ENCODE results near the gene CHST3.
"Not testable (repeated sequence)": the region's sequence is repeated elsewhere in the genome, so short reads cannot be mapped to it uniquely, and the experiment has no call there.

Gene CHST3

DNA sequence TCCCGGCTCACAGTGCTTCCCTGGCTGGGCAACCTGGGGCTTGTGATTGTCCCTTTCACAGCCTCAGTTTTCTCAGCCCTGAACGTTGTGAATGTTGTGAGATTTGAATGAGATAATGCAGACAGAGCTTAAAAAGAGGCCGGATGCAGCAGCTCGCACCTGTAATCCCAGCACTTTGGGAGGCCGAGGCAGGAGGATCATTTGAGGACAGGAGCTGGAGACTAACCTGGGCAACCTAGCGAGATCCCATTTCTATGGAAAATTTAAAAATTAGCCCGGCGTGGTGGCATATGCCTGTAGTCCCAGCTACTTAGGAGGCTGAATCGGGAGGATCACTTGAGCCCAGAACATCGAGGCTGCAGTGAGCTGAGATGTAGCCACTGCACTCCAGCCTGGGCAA lies 67.5 kb downstream of the CHST3 start:
- no peaks in the 10 kb centered on the region for H3K9me2 ChIP-seq (replicated peaks; ENCODE audit: insufficient read depth, low read length)
- no peak for TF ChIP-seq EZH2phosphoT487 (conservative IDR thresholded peaks at IDR 0.05; ENCODE audit: low read length)
- TF ChIP-seq, protein P1, sequence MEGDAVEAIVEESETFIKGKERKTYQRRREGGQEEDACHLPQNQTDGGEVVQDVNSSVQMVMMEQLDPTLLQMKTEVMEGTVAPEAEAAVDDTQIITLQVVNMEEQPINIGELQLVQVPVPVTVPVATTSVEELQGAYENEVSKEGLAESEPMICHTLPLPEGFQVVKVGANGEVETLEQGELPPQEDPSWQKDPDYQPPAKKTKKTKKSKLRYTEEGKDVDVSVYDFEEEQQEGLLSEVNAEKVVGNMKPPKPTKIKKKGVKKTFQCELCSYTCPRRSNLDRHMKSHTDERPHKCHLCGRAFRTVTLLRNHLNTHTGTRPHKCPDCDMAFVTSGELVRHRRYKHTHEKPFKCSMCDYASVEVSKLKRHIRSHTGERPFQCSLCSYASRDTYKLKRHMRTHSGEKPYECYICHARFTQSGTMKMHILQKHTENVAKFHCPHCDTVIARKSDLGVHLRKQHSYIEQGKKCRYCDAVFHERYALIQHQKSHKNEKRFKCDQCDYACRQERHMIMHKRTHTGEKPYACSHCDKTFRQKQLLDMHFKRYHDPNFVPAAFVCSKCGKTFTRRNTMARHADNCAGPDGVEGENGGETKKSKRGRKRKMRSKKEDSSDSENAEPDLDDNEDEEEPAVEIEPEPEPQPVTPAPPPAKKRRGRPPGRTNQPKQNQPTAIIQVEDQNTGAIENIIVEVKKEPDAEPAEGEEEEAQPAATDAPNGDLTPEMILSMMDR (IDR thresholded peaks at IDR 0.05; ENCODE audit: insufficient read depth, low read length, poor library complexity, severe bottlenecking) = no peak
- no peaks in the 10 kb centered on the region for H3K79me2 ChIP-seq (ENCODE audit: insufficient read depth, low read length)
- no peaks in the 10 kb centered on the region for H3K27me3 ChIP-seq (ENCODE audit: low read length)
- no peak overlapping the region for H3K4me2 ChIP-seq (ENCODE audit: low read depth, low read length, poor library complexity, severe bottlenecking)
- H2AFZ ChIP-seq (ENCODE audit: low read depth, low read length, severe bottlenecking) = no peak overlapping the region
- H3K27ac ChIP-seq (ENCODE audit: low read depth, low read length) = no peak overlapping the region
- no peaks in the 10 kb centered on the region for H3F3A ChIP-seq (ENCODE audit: insufficient read depth)
- no peak overlapping the region for H3K4me3 ChIP-seq (ENCODE audit: insufficient read depth, low read length, poor library complexity, severe bottlenecking)
- no peaks in the 10 kb centered on the region for H4K20me1 ChIP-seq (ENCODE audit: low read depth, low read length)
- H3K9ac ChIP-seq (ENCODE audit: low read length) = no peak overlapping the region
- H3K36me3 ChIP-seq (ENCODE audit: low read length) = no peaks in the 10 kb centered on the region
- H3K9me3 ChIP-seq (ENCODE audit: insufficient read depth, low read length) = no peaks in the 10 kb centered on the region

DNA sequence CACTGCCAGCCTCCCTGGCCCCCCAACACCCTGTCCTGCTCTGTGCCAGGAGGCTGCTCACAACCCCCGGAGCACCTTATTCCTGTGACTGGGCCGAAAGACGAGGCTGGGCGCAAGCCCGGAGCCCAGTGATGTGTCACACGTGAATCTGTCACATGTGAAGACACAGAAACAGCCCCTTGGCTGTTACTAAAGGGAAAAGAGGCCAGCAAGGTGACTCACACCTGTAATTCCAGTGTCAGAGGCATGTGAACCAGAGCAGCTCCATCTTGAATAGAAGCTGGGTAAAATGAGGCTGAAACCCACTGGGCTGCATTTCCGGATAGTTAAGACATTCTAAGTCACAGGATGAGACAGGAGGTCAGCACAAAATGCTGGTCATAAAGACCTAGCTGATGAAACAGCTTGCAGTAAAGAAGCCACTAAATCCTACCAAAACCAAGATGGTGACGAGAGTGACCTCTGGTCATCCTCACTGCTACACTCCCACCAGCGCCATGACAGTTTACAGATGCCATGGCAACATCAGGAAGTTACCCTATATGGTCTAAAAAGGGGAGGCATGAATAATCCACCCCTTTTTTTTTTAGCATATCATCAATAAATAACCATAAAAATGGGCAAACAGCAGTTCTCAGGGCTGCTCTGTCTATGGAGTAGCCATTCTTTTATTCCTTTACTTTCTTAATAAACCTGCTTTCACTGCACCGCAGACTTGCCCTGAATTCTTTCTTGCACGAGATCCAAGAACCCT lies 68.4 kb downstream of the CHST3 start:
- not testable (repeated sequence) for H3K4me2 ChIP-seq (ENCODE audit: low read depth, low read length, poor library complexity, severe bottlenecking); H3K9ac ChIP-seq (ENCODE audit: low read length); H3K27me3 ChIP-seq (ENCODE audit: low read length); H3K9me2 ChIP-seq (replicated peaks; ENCODE audit: insufficient read depth, low read length); H2AFZ ChIP-seq (ENCODE audit: low read depth, low read length, severe bottlenecking); H3K9me3 ChIP-seq (ENCODE audit: insufficient read depth, low read length); H3K79me2 ChIP-seq (ENCODE audit: insufficient read depth, low read length); H4K20me1 ChIP-seq (ENCODE audit: low read depth, low read length); H3K36me3 ChIP-seq (ENCODE audit: low read length); H3K27ac ChIP-seq (ENCODE audit: low read depth, low read length); H3F3A ChIP-seq (ENCODE audit: insufficient read depth); H3K4me3 ChIP-seq (ENCODE audit: insufficient read depth, low read length, poor library complexity, severe bottlenecking)

DNA sequence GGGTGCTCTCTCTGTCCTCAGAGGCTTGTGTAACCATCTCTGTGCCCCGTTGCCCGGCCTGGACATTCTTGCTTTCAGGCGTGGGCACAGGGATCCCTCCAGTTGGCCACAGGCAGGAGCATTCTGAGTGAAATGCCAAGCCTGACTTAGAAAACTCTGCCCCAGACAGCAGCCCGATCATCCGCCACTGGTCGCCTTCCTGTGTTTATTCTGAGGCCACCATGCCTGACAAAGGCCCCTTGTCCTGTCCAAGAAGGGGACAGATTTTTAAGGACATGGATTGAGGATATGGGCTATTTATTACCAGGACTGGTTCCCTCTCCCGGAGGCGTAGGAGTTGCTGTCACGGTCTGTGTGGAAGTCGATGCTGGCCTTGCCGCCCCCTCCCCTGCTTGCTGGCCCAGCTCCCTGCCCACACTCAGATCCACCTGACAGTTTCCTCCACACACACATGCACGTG lies 69.9 kb downstream of the CHST3 start:
- H3K4me3 ChIP-seq (ENCODE audit: insufficient read depth, low read length, poor library complexity, severe bottlenecking) = no peak overlapping the region
- no peaks in the 10 kb centered on the region for H3K36me3 ChIP-seq (ENCODE audit: low read length)
- H2AFZ ChIP-seq (ENCODE audit: low read depth, low read length, severe bottlenecking) = no peak overlapping the region
- H3K9me3 ChIP-seq (ENCODE audit: insufficient read depth, low read length) = no peaks in the 10 kb centered on the region
- no peak overlapping the region for H3K4me2 ChIP-seq (ENCODE audit: low read depth, low read length, poor library complexity, severe bottlenecking)
- no peak overlapping the region for H3K27ac ChIP-seq (ENCODE audit: low read depth, low read length)
- H3K9me2 ChIP-seq (replicated peaks; ENCODE audit: insufficient read depth, low read length) = no peaks in the 10 kb centered on the region
- no peak overlapping the region for H3K9ac ChIP-seq (ENCODE audit: low read length)
- H3K79me2 ChIP-seq (ENCODE audit: insufficient read depth, low read length) = no peaks in the 10 kb centered on the region
- no peaks in the 10 kb centered on the region for H3K27me3 ChIP-seq (ENCODE audit: low read length)
- H4K20me1 ChIP-seq (ENCODE audit: low read depth, low read length) = no peaks in the 10 kb centered on the region
- no peaks in the 10 kb centered on the region for H3F3A ChIP-seq (ENCODE audit: insufficient read depth)
- TF ChIP-seq, protein P1 (IDR thresholded peaks at IDR 0.05; ENCODE audit: insufficient read depth, low read length, poor library complexity, severe bottlenecking) = no peak
- no peak for TF ChIP-seq EZH2phosphoT487 (conservative IDR thresholded peaks at IDR 0.05; ENCODE audit: low read length)

DNA sequence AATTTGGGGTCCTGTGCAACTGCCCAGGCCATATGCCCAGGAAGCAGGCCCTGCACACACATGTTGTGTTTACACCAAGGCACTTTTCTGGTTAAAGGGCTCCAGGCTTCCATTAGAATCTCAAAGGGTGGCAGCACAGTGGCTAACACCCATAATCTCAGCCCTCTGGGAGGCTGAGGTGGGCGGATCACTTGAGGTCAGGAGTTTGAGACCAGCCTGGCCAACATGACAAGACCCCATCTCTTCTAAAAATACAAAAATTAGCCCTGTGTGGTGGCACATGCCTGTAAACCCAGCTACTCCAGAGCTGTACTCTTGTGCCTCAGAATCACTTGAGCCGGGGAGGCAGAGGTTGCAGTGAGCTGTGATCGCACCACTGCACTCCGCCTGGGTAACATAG lies 70.6 kb downstream of the CHST3 start:
- Histone ChIP-seq H3K27me3 (ENCODE audit: low read length) (no peaks in the 10 kb centered on the region), H3K9me3 (ENCODE audit: insufficient read depth, low read length) (no peaks in the 10 kb centered on the region), H3K9me2 (replicated peaks; ENCODE audit: insufficient read depth, low read length) (no peaks in the 10 kb centered on the region), H3K27ac (ENCODE audit: low read depth, low read length) (no peak overlapping the region), H3K4me2 (ENCODE audit: low read depth, low read length, poor library complexity, severe bottlenecking) (no peak overlapping the region), H3K79me2 (ENCODE audit: insufficient read depth, low read length) (no peaks in the 10 kb centered on the region), H3F3A (ENCODE audit: insufficient read depth) (no peaks in the 10 kb centered on the region), H3K4me3 (ENCODE audit: insufficient read depth, low read length, poor library complexity, severe bottlenecking) (no peak overlapping the region), H3K9ac (ENCODE audit: low read length) (no peak overlapping the region), H3K36me3 (ENCODE audit: low read length) (no peaks in the 10 kb centered on the region), H2AFZ (ENCODE audit: low read depth, low read length, severe bottlenecking) (no peak overlapping the region), H4K20me1 (ENCODE audit: low read depth, low read length) (no peaks in the 10 kb centered on the region)
- TF ChIP-seq EZH2phosphoT487 (conservative IDR thresholded peaks at IDR 0.05; ENCODE audit: low read length) = no peak
- TF ChIP-seq, protein P1 (IDR thresholded peaks at IDR 0.05; ENCODE audit: insufficient read depth, low read length, poor library complexity, severe bottlenecking) = no peak
